Measurements from ENCODE around the gene CTNNBIP1. TPM values are rescaled to one million over a fixed set of nuclear protein-coding genes. Genes with fewer than 3 reads are reported as not detected.

The CTNNBIP1 gene
- total RNA-seq, 1 experiment from 2014 or later: 17.1 TPM

DNA sequence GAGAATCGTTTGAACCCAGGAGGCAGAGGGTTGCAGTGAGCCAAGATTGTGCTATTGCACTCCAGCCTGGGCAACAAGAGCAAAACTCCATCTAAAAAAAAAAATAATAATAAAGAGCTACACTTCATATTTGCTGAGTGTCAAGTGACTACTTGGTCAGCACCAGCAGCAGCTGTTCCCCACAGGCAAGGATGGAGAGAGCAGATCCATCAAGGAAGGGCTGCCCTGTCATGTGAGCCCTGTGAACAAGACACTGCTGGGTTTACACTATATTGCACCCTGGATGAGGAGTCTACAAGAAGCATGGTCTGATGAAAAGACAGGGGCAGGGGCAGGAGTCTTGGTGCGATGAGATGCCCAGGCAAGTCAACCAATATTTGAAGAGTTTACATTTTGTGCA lies 3.6 kb downstream of the CTNNBIP1 start:
- no peaks in the 10 kb centered on the region for H3K27me3 Mint-ChIP-seq (ENCODE audit: insufficient read depth, unreplicated experiment)
- H3K4me3 Mint-ChIP-seq (ENCODE audit: unreplicated experiment): no peak overlapping the region
- H3K4me3 ChIP-seq (ENCODE audit: low read depth, low read length): no peak overlapping the region
- POLR2A ChIA-PET: no interaction called here
- H3K36me3 ChIP-seq (ENCODE audit: control insufficient read depth, insufficient read depth, low read length): no peaks in the 10 kb centered on the region
- no peak for TF ChIP-seq CTCF (IDR thresholded peaks at IDR 0.05; ENCODE audit: insufficient read depth in 1 of 2, low read depth in 1 of 2, low read length in 1 of 2, severe bottlenecking in 1 of 2, unreplicated experiment in 1 of 2)
- no peak for DNase-seq
- H3K9me3 Mint-ChIP-seq (ENCODE audit: unreplicated experiment): no peaks in the 10 kb centered on the region
- CTCF ChIA-PET: interaction anchor here (0.6 kb wide), 1 partner anchor 964 kb away, joined by 6 read pairs; no protein-coding TSS in a partner anchor
- BruUV-seq (replicated peaks): no TSS peak
- peaks cover 32% of the 10 kb centered on the region for H3K4me1 Mint-ChIP-seq (ENCODE audit: low read depth, unreplicated experiment)
- H3K27ac Mint-ChIP-seq (ENCODE audit: unreplicated experiment): no peak overlapping the region
- intact Hi-C loops (cut with micrococcal nuclease; ENCODE audit: unreplicated experiment): no loop called here
- H3K36me3 Mint-ChIP-seq (ENCODE audit: insufficient read depth, unreplicated experiment): peaks cover 6% of the 10 kb centered on the region
- no peaks in the 10 kb centered on the region for H3K27me3 ChIP-seq (replicated peaks; ENCODE audit: control insufficient read depth, insufficient read depth, low read length)
- H3K9me3 ChIP-seq: no peaks in the 10 kb centered on the region
- H3K4me1 ChIP-seq: 0 out of 2 replicates have a peak, but pooled peaks cover 8% of the 10 kb centered on the region

DNA sequence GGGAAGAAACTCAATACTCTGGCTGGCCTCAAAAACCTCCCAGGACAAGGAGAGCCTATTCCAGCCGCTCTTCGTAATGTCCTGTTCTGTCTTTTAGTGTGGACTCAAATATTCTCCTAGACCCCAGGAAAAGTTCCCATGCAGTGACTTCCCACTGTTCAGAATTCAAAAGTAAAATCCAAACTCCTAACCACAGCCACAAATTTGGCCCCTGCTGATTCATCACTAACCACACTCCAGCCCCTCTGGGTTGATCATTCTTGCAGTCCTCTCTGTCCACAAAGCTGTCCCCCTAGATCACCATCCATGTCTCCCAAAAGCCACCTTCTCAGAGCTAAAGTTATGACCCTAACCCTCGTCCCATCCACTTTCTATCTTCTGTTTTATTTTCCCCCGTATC lies 5.1 kb downstream of the CTNNBIP1 start:
- Mint-ChIP-seq H3K36me3 (ENCODE audit: insufficient read depth, unreplicated experiment) (no peaks in the 10 kb centered on the region), H3K27ac (ENCODE audit: unreplicated experiment) (no peak overlapping the region), H3K4me3 (ENCODE audit: unreplicated experiment) (no peak overlapping the region), H3K4me1 (ENCODE audit: low read depth, unreplicated experiment) (peaks cover 32% of the 10 kb centered on the region), H3K9me3 (ENCODE audit: unreplicated experiment) (no peaks in the 10 kb centered on the region), H3K27me3 (ENCODE audit: insufficient read depth, unreplicated experiment) (no peaks in the 10 kb centered on the region)
- Histone ChIP-seq H3K27me3 (replicated peaks; ENCODE audit: control insufficient read depth, insufficient read depth, low read length) (no peaks in the 10 kb centered on the region), H3K4me1 (0 out of 2 replicates have a peak, but pooled peaks cover 8% of the 10 kb centered on the region), H3K36me3 (ENCODE audit: control insufficient read depth, insufficient read depth, low read length) (no peaks in the 10 kb centered on the region), H3K9me3 (no peaks in the 10 kb centered on the region), H3K4me3 (ENCODE audit: low read depth, low read length) (no peak overlapping the region)
- no TSS peak for BruUV-seq (replicated peaks)
- intact Hi-C loops (cut with micrococcal nuclease; ENCODE audit: unreplicated experiment): no loop called here
- no peak for TF ChIP-seq CTCF (IDR thresholded peaks at IDR 0.05; ENCODE audit: insufficient read depth in 1 of 2, low read depth in 1 of 2, low read length in 1 of 2, severe bottlenecking in 1 of 2, unreplicated experiment in 1 of 2)
- POLR2A ChIA-PET: no interaction called here
- CTCF ChIA-PET: interaction anchor here (1.6 kb wide), 1 partner anchor 9 kb away, joined by 7 read pairs; no protein-coding TSS in a partner anchor
- DNase-seq: no peak

GRCh38 chr1:9904596-9904995 lies 5.5 kb downstream of the CTNNBIP1 start:
- POLR2A ChIA-PET: no interaction called here
- BruUV-seq (replicated peaks): no TSS peak
- Mint-ChIP-seq H3K9me3 (ENCODE audit: unreplicated experiment) (no peaks in the 10 kb centered on the region), H3K27me3 (ENCODE audit: insufficient read depth, unreplicated experiment) (no peaks in the 10 kb centered on the region), H3K36me3 (ENCODE audit: insufficient read depth, unreplicated experiment) (no peaks in the 10 kb centered on the region), H3K4me3 (ENCODE audit: unreplicated experiment) (no peak overlapping the region), H3K27ac (ENCODE audit: unreplicated experiment) (no peak overlapping the region), H3K4me1 (ENCODE audit: low read depth, unreplicated experiment) (peaks cover 32% of the 10 kb centered on the region)
- Histone ChIP-seq H3K4me3 (ENCODE audit: low read depth, low read length) (no peak overlapping the region), H3K9me3 (no peaks in the 10 kb centered on the region), H3K27me3 (replicated peaks; ENCODE audit: control insufficient read depth, insufficient read depth, low read length) (no peaks in the 10 kb centered on the region), H3K36me3 (ENCODE audit: control insufficient read depth, insufficient read depth, low read length) (no peaks in the 10 kb centered on the region), H3K4me1 (0 out of 2 replicates have a peak, but pooled peaks cover 8% of the 10 kb centered on the region)
- no peak for DNase-seq
- intact Hi-C loops (cut with micrococcal nuclease; ENCODE audit: unreplicated experiment): no loop called here
- CTCF ChIA-PET: interaction anchor here (1.6 kb wide), 1 partner anchor 10 kb away, joined by 7 read pairs; no protein-coding TSS in a partner anchor
- no peak for TF ChIP-seq CTCF (IDR thresholded peaks at IDR 0.05; ENCODE audit: insufficient read depth in 1 of 2, low read depth in 1 of 2, low read length in 1 of 2, severe bottlenecking in 1 of 2, unreplicated experiment in 1 of 2)

All from Caco-2 (cell line).